ENCODE results near the gene ADGRG6. TPM values are rescaled to one million over a fixed set of nuclear protein-coding genes. Genes with fewer than 3 reads are reported as not detected.

The ADGRG6 gene
- total RNA-seq, 1 experiment from 2014 or later, result 5.3 TPM

DNA sequence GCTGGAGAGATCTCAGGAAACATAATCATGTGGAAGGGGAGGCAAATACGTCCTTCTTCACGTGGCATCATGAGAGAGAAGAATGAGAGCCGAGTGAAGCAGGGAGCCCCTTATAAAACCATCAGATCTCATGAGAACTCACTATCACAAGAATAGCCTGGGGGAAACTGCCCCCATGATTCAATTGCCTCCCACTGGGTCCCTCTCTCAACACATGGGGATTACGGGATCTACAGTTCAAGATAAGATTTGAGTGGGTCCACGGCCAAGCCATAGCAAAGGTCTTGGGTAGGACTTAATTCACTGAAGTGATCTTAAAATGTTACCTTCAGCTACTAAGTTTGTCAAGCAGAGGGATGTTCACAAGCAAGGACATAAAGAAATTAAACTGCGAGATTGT is 162.2 kb downstream of the ADGRG6 start:
- Mint-ChIP-seq H3K36me3 (peaks cover 22% of the 10 kb centered on the region), H3K4me1 (peaks cover 6% of the 10 kb centered on the region; the same call in 1 of the 2 replicates)
- CTCF ChIA-PET, result no interaction called here

More for the DNA sequence above, 162.2 kb downstream of the ADGRG6 start:
- TF ChIP-seq, protein P1, sequence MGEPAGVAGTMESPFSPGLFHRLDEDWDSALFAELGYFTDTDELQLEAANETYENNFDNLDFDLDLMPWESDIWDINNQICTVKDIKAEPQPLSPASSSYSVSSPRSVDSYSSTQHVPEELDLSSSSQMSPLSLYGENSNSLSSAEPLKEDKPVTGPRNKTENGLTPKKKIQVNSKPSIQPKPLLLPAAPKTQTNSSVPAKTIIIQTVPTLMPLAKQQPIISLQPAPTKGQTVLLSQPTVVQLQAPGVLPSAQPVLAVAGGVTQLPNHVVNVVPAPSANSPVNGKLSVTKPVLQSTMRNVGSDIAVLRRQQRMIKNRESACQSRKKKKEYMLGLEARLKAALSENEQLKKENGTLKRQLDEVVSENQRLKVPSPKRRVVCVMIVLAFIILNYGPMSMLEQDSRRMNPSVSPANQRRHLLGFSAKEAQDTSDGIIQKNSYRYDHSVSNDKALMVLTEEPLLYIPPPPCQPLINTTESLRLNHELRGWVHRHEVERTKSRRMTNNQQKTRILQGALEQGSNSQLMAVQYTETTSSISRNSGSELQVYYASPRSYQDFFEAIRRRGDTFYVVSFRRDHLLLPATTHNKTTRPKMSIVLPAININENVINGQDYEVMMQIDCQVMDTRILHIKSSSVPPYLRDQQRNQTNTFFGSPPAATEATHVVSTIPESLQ (CRISPR knock-in tag; IDR thresholded peaks at IDR 0.05), result no peak
- TF ChIP-seq, protein P2, sequence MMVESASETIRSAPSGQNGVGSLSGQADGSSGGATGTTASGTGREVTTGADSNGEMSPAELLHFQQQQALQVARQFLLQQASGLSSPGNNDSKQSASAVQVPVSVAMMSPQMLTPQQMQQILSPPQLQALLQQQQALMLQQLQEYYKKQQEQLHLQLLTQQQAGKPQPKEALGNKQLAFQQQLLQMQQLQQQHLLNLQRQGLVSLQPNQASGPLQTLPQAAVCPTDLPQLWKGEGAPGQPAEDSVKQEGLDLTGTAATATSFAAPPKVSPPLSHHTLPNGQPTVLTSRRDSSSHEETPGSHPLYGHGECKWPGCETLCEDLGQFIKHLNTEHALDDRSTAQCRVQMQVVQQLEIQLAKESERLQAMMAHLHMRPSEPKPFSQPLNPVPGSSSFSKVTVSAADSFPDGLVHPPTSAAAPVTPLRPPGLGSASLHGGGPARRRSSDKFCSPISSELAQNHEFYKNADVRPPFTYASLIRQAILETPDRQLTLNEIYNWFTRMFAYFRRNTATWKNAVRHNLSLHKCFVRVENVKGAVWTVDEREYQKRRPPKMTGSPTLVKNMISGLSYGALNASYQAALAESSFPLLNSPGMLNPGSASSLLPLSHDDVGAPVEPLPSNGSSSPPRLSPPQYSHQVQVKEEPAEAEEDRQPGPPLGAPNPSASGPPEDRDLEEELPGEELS (CRISPR knock-in tag; IDR thresholded peaks at IDR 0.05), result no peak
- TF ChIP-seq ZNF671 (CRISPR knock-in tag; IDR thresholded peaks at IDR 0.05) (no peak), TEAD1 (CRISPR knock-in tag; IDR thresholded peaks at IDR 0.05) (no peak), TCF7 (CRISPR knock-in tag; IDR thresholded peaks at IDR 0.05; ENCODE audit: low read depth) (no peak), ESRRA (CRISPR knock-in tag; IDR thresholded peaks at IDR 0.05; ENCODE audit: borderline replicate concordance) (no peak), ZNF396 (CRISPR knock-in tag; IDR thresholded peaks at IDR 0.05; ENCODE audit: borderline replicate concordance) (no peak), FOXJ3 (CRISPR knock-in tag; IDR thresholded peaks at IDR 0.05; ENCODE audit: borderline replicate concordance) (no peak), MXD4 (CRISPR knock-in tag; IDR thresholded peaks at IDR 0.05; ENCODE audit: borderline replicate concordance) (no peak), RELA (CRISPR knock-in tag; IDR thresholded peaks at IDR 0.05; ENCODE audit: borderline replicate concordance) (no peak), RORB (CRISPR knock-in tag; IDR thresholded peaks at IDR 0.05) (no peak), ZNF232 (CRISPR knock-in tag; IDR thresholded peaks at IDR 0.05) (no peak), KAT7 (CRISPR knock-in tag; IDR thresholded peaks at IDR 0.05; ENCODE audit: borderline replicate concordance) (no peak), SP1 (CRISPR knock-in tag; conservative IDR thresholded peaks at IDR 0.05) (no peak)
- TF ChIP-seq, protein P3, sequence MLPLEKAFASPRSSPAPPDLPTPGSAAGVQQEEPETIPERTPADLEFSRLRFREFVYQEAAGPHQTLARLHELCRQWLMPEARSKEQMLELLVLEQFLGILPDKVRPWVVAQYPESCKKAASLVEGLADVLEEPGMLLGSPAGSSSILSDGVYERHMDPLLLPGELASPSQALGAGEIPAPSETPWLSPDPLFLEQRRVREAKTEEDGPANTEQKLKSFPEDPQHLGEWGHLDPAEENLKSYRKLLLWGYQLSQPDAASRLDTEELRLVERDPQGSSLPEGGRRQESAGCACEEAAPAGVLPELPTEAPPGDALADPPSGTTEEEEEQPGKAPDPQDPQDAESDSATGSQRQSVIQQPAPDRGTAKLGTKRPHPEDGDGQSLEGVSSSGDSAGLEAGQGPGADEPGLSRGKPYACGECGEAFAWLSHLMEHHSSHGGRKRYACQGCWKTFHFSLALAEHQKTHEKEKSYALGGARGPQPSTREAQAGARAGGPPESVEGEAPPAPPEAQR (CRISPR knock-in tag; IDR thresholded peaks at IDR 0.05), result no peak
- TF ChIP-seq, protein P4, sequence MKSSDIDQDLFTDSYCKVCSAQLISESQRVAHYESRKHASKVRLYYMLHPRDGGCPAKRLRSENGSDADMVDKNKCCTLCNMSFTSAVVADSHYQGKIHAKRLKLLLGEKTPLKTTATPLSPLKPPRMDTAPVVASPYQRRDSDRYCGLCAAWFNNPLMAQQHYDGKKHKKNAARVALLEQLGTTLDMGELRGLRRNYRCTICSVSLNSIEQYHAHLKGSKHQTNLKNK (CRISPR knock-in tag; IDR thresholded peaks at IDR 0.05), result no peak
- TF ChIP-seq, protein P5, sequence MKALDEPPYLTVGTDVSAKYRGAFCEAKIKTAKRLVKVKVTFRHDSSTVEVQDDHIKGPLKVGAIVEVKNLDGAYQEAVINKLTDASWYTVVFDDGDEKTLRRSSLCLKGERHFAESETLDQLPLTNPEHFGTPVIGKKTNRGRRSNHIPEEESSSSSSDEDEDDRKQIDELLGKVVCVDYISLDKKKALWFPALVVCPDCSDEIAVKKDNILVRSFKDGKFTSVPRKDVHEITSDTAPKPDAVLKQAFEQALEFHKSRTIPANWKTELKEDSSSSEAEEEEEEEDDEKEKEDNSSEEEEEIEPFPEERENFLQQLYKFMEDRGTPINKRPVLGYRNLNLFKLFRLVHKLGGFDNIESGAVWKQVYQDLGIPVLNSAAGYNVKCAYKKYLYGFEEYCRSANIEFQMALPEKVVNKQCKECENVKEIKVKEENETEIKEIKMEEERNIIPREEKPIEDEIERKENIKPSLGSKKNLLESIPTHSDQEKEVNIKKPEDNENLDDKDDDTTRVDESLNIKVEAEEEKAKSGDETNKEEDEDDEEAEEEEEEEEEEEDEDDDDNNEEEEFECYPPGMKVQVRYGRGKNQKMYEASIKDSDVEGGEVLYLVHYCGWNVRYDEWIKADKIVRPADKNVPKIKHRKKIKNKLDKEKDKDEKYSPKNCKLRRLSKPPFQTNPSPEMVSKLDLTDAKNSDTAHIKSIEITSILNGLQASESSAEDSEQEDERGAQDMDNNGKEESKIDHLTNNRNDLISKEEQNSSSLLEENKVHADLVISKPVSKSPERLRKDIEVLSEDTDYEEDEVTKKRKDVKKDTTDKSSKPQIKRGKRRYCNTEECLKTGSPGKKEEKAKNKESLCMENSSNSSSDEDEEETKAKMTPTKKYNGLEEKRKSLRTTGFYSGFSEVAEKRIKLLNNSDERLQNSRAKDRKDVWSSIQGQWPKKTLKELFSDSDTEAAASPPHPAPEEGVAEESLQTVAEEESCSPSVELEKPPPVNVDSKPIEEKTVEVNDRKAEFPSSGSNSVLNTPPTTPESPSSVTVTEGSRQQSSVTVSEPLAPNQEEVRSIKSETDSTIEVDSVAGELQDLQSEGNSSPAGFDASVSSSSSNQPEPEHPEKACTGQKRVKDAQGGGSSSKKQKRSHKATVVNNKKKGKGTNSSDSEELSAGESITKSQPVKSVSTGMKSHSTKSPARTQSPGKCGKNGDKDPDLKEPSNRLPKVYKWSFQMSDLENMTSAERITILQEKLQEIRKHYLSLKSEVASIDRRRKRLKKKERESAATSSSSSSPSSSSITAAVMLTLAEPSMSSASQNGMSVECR (CRISPR knock-in tag; IDR thresholded peaks at IDR 0.05; ENCODE audit: borderline replicate concordance), result no peak
- TF ChIP-seq, protein P6, sequence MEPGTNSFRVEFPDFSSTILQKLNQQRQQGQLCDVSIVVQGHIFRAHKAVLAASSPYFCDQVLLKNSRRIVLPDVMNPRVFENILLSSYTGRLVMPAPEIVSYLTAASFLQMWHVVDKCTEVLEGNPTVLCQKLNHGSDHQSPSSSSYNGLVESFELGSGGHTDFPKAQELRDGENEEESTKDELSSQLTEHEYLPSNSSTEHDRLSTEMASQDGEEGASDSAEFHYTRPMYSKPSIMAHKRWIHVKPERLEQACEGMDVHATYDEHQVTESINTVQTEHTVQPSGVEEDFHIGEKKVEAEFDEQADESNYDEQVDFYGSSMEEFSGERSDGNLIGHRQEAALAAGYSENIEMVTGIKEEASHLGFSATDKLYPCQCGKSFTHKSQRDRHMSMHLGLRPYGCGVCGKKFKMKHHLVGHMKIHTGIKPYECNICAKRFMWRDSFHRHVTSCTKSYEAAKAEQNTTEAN (CRISPR knock-in tag; IDR thresholded peaks at IDR 0.05), result no peak
- TF ChIP-seq, protein P7, sequence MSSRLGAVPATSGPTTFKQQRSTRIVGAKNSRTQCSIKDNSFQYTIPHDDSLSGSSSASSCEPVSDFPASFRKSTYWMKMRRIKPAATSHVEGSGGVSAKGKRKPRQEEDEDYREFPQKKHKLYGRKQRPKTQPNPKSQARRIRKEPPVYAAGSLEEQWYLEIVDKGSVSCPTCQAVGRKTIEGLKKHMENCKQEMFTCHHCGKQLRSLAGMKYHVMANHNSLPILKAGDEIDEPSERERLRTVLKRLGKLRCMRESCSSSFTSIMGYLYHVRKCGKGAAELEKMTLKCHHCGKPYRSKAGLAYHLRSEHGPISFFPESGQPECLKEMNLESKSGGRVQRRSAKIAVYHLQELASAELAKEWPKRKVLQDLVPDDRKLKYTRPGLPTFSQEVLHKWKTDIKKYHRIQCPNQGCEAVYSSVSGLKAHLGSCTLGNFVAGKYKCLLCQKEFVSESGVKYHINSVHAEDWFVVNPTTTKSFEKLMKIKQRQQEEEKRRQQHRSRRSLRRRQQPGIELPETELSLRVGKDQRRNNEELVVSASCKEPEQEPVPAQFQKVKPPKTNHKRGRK (CRISPR knock-in tag; IDR thresholded peaks at IDR 0.05; ENCODE audit: borderline replicate concordance), result no peak
- Mint-ChIP-seq H3K4me3 (no peak overlapping the region), H3K27me3 (ENCODE audit: low read depth) (no peaks in the 10 kb centered on the region; the same call in none of the 2 replicates), H3K27ac (no peak overlapping the region), H3K9me3 (peaks cover 28% of the 10 kb centered on the region)
- DNase-seq (ENCODE audit: low spot score) (no peak), ATAC-seq (no peak)
- POLR2A ChIA-PET, result no interaction called here
